ENCODE measurements around the gene PPARA.
"Not testable (repeated sequence)": the region's sequence is repeated elsewhere in the genome, so short reads cannot be mapped to it uniquely, and the experiment has no call there.

The PPARA gene

GRCh38 chr22:46262449-46263215 is 112.3 kb downstream of the PPARA start:
- no peak for DNase-seq (ENCODE audit: low read depth, low spot score)
- H3K27ac ChIP-seq: no peak overlapping the region

GRCh38 chr22:46263216-46263590 is 112.9 kb downstream of the PPARA start, which contains the start of gene PKDREJ:
PKDREJ (minus strand) TSS chr22:46263343; CDS start chr22:46263322, 21 bp downstream.
- DNase-seq (ENCODE audit: low read depth, low spot score): no peak

GRCh38 chr22:46264520-46264919 is 114.2 kb downstream of the PPARA start:
- DNase-seq (ENCODE audit: low read depth, low spot score); H3K27ac ChIP-seq: not testable (repeated sequence)

More at GRCh38 chr22:46263216-46263590, 112.9 kb downstream of the PPARA start, which contains the start of gene PKDREJ:
- no peak within 1 kb of the TSS for H3K27ac ChIP-seq

- not testable (repeated sequence) for H3K27ac ChIP-seq; DNase-seq (ENCODE audit: low read depth, low spot score)
Measured at GRCh38 chr22:46265627-46266026, 115.3 kb downstream of the PPARA start.

GRCh38 chr22:46267431-46268279 is 117.3 kb downstream of the PPARA start, which contains the start of gene TTC38:
TTC38 (plus strand) TSS chr22:46268008; CDS start chr22:46268040, 32 bp downstream.
- no peak within 1 kb of the TSS for H3K27ac ChIP-seq
- no peak for DNase-seq (ENCODE audit: low read depth, low spot score)

- no peak overlapping the region for H3K27ac ChIP-seq
- DNase-seq (ENCODE audit: low read depth, low spot score): no peak
Measured at GRCh38 chr22:46269564-46269963, 119.2 kb downstream of the PPARA start.

GRCh38 chr22:46272196-46272595 is 121.9 kb downstream of the PPARA start:
- no peak for DNase-seq (ENCODE audit: low read depth, low spot score)
- no peak overlapping the region for H3K27ac ChIP-seq

GRCh38 chr22:46272762-46273431 is 122.6 kb downstream of the PPARA start:
- no peak for DNase-seq (ENCODE audit: low read depth, low spot score)
- no peak overlapping the region for H3K27ac ChIP-seq

GRCh38 chr22:46273432-46274148 is 123.3 kb downstream of the PPARA start:
- no peak for DNase-seq (ENCODE audit: low read depth, low spot score)
- no peak overlapping the region for H3K27ac ChIP-seq

- DNase-seq (ENCODE audit: low read depth, low spot score): no peak
- no peak overlapping the region for H3K27ac ChIP-seq
Measured at GRCh38 chr22:46274381-46274780, 124.1 kb downstream of the PPARA start.

- no peak for DNase-seq (ENCODE audit: low read depth, low spot score)
- no peak overlapping the region for H3K27ac ChIP-seq
Measured at GRCh38 chr22:46275455-46276122, 125.3 kb downstream of the PPARA start.

- H3K27ac ChIP-seq: no peak overlapping the region
- DNase-seq (ENCODE audit: low read depth, low spot score): no peak
Measured at GRCh38 chr22:46276563-46276962, 126.2 kb downstream of the PPARA start.

GRCh38 chr22:46278656-46279645 is 128.6 kb downstream of the PPARA start:
- no peak overlapping the region for H3K27ac ChIP-seq
- DNase-seq (ENCODE audit: low read depth, low spot score): no peak

GRCh38 chr22:46280063-46280817 is 129.9 kb downstream of the PPARA start:
- no peak for DNase-seq (ENCODE audit: low read depth, low spot score)
- H3K27ac ChIP-seq: no peak overlapping the region

- no peak for DNase-seq (ENCODE audit: low read depth, low spot score)
- no peak overlapping the region for H3K27ac ChIP-seq
Measured at GRCh38 chr22:46280999-46281623, 130.8 kb downstream of the PPARA start.

GRCh38 chr22:46281866-46282678 is 131.7 kb downstream of the PPARA start:
- no peak overlapping the region for H3K27ac ChIP-seq
- no peak for DNase-seq (ENCODE audit: low read depth, low spot score)

Data from epithelial cell of prostate (primary cell).